Esophagus squamous epithelium (tissue), 4 donors: ENCODE measurements around the gene PCDHGC3.

Experiments used
- POLR2A ChIP-seq, 4 donors: fragments of 450-650 bp; IDR thresholded peaks; one replicate each; pipeline ENCODE4 v1.6.1; 2017; ENCODE audit warnings: antibody characterized with exemption in 4 of 4, mild to moderate bottlenecking in 4 of 4, moderate library complexity in 3 of 4
- TF ChIP-seq, protein P1 (sequence below), 6 experiments: fragments of 450-650 bp in 4 of 6; fragments of 200-600 bp in 2 of 6; sonication (generic) in 2 of 6; IDR thresholded peaks; one replicate each; pipeline ENCODE4 v1.5.1; 2016 to 2019; ENCODE audit warnings: antibody characterized with exemption in 6 of 6, mild to moderate bottlenecking in 4 of 6, moderate library complexity in 4 of 6

DNA sequence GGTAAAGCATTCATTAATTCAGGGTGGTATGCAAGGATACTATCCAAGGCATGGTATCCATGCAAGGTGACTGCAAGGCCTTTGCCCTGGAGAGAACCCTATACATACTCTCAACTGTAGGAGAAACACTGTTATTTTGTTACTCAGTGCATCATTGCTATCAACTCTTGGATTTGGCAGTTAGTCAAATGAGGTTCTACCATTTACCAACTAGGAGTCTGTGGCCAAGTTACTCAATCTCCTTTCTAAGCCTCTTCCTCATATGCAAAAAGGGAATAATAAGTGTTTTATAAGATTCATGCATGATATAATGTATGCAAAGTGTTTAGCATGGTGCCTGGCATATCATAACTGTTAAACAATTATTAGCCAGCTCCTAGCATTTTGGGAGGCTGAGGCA, 4.0 kb downstream of the PCDHGC3 start:
- TF ChIP-seq, protein P1, sequence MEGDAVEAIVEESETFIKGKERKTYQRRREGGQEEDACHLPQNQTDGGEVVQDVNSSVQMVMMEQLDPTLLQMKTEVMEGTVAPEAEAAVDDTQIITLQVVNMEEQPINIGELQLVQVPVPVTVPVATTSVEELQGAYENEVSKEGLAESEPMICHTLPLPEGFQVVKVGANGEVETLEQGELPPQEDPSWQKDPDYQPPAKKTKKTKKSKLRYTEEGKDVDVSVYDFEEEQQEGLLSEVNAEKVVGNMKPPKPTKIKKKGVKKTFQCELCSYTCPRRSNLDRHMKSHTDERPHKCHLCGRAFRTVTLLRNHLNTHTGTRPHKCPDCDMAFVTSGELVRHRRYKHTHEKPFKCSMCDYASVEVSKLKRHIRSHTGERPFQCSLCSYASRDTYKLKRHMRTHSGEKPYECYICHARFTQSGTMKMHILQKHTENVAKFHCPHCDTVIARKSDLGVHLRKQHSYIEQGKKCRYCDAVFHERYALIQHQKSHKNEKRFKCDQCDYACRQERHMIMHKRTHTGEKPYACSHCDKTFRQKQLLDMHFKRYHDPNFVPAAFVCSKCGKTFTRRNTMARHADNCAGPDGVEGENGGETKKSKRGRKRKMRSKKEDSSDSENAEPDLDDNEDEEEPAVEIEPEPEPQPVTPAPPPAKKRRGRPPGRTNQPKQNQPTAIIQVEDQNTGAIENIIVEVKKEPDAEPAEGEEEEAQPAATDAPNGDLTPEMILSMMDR (IDR thresholded peaks at IDR 0.05), result no peak
- TF ChIP-seq POLR2A (IDR thresholded peaks at IDR 0.05), result no peak
